NCI-H2029 treated with DMSO at 0.1 percent for 48 hours (cell line): Measurements from ENCODE around the gene TEAD4.

Source experiments
- DNase-seq: peaks from one replicate; lab custom pipeline; 2025; lab: John Stamatoyannopoulos, UW

Gene TEAD4

GRCh38 chr12:2959192-2959504, at the start of gene TEAD4:
TSS of gene TEAD4 (plus strand) at chr12:2959397.
- DNase-seq = peak; percentile 18

GRCh38 chr12:2912216-2912575, 47.0 kb upstream of the TEAD4 start:
- DNase-seq = no peak

GRCh38 chr12:2919249-2919648, 39.9 kb upstream of the TEAD4 start:
- no peak for DNase-seq

GRCh38 chr12:2922329-2922728, 36.9 kb upstream of the TEAD4 start:
- DNase-seq = no peak

- no peak for DNase-seq
These were observed 36.1 kb upstream of the TEAD4 start for GRCh38 chr12:2923057-2923456.

- DNase-seq = no peak
These were observed 35.2 kb upstream of the TEAD4 start for GRCh38 chr12:2924019-2924418.

GRCh38 chr12:2925322-2925995, 33.7 kb upstream of the TEAD4 start:
- DNase-seq = no peak

GRCh38 chr12:2930865-2931264, 28.3 kb upstream of the TEAD4 start:
- no peak for DNase-seq

- DNase-seq = no peak
These were observed 25.6 kb upstream of the TEAD4 start for GRCh38 chr12:2933586-2933985.

- no peak for DNase-seq
These were observed 24.8 kb upstream of the TEAD4 start for GRCh38 chr12:2934371-2934770.

- no peak for DNase-seq
These were observed 22.9 kb upstream of the TEAD4 start for GRCh38 chr12:2936301-2936700.

GRCh38 chr12:2937500-2937899, 21.7 kb upstream of the TEAD4 start:
- no peak for DNase-seq

GRCh38 chr12:2939191-2939590, 20.0 kb upstream of the TEAD4 start:
- no peak for DNase-seq

- no peak for DNase-seq
These were observed 18.6 kb upstream of the TEAD4 start for GRCh38 chr12:2940564-2940963.

- DNase-seq = no peak
These were observed 17.7 kb upstream of the TEAD4 start for GRCh38 chr12:2941524-2941923.

- DNase-seq = peak; percentile 57
These were observed 14.7 kb upstream of the TEAD4 start for GRCh38 chr12:2944401-2945047.

GRCh38 chr12:2949411-2949810, 9.8 kb upstream of the TEAD4 start:
- DNase-seq = no peak

GRCh38 chr12:2955888-2956287, 3.3 kb upstream of the TEAD4 start:
- no peak for DNase-seq

- DNase-seq = no peak
These were observed 1.3 kb upstream of the TEAD4 start for GRCh38 chr12:2957816-2958431.

GRCh38 chr12:2958432-2959191, 585 bp upstream of the TEAD4 start:
- DNase-seq = peak; percentile 60

- DNase-seq = peak; percentile 18
These were observed 550 bp downstream of the TEAD4 start for GRCh38 chr12:2959505-2960389.

GRCh38 chr12:2960390-2960956, 1.3 kb downstream of the TEAD4 start:
- peak; percentile 58 for DNase-seq
